ENCODE data around the gene MAML3. TPM values are rescaled to one million over a fixed set of nuclear protein-coding genes. Genes with fewer than 3 reads are reported as not detected.

Gene MAML3
- total RNA-seq, 1 experiment from 2014 or later: 0.89 TPM

DNA sequence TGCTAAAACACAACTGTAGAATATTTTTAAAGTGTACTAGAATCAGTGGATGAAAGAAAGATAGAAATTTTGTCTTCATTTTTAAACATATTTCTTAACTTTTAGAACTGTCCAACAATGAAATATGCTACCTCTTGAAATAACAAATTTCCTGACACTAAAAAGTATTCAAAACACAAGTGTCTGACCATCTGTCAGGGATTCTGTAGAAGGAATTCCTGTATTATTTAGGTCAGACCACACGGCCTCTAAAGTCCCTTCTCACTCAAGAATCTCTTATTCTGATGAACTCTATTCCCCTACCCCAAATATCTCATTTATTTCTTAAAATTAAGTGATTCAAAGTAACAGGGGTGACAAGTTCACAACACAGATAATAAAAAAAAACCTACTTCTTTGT lies 99.1 kb downstream of the MAML3 start:
- Mint-ChIP-seq H3K36me3 (ENCODE audit: insufficient read depth, unreplicated experiment) (no peaks in the 10 kb centered on the region), H3K4me3 (ENCODE audit: unreplicated experiment) (no peak overlapping the region), H3K4me1 (ENCODE audit: insufficient read depth, unreplicated experiment) (no peaks in the 10 kb centered on the region), H3K27me3 (ENCODE audit: insufficient read depth, unreplicated experiment) (no peaks in the 10 kb centered on the region), H3K9me3 (ENCODE audit: unreplicated experiment) (no peaks in the 10 kb centered on the region), H3K27ac (ENCODE audit: low read depth, unreplicated experiment) (no peak overlapping the region)
- TF ChIP-seq CTCF (IDR thresholded peaks at IDR 0.05; ENCODE audit: unreplicated experiment): no peak
- intact Hi-C loops (cut with micrococcal nuclease): loop anchor here (5.0 kb wide), 3 partner anchors 313 to 453 kb away; no protein-coding TSS in a partner anchor
- BruUV-seq (replicated peaks): no TSS peak
- CTCF ChIA-PET: interaction anchor here (0.6 to 1.0 kb wide), 3 partner anchors 21 to 448 kb away, joined by 3 to 7 read pairs (median 3); no protein-coding TSS in a partner anchor
- POLR2A ChIA-PET: no interaction called here
- DNase-seq (ENCODE audit: unreplicated experiment): no peak

GRCh38 chr4:140053185-140053584 lies 100.8 kb downstream of the MAML3 start:
- Mint-ChIP-seq H3K27me3 (ENCODE audit: insufficient read depth, unreplicated experiment) (no peaks in the 10 kb centered on the region), H3K4me1 (ENCODE audit: insufficient read depth, unreplicated experiment) (peaks cover 13% of the 10 kb centered on the region), H3K9me3 (ENCODE audit: unreplicated experiment) (no peaks in the 10 kb centered on the region), H3K4me3 (ENCODE audit: unreplicated experiment) (no peak overlapping the region), H3K27ac (ENCODE audit: low read depth, unreplicated experiment) (no peak overlapping the region), H3K36me3 (ENCODE audit: insufficient read depth, unreplicated experiment) (no peaks in the 10 kb centered on the region)
- POLR2A ChIA-PET: interaction anchor here (0.6 kb wide), 1 partner anchor 137 kb away, joined by 3 read pairs; no protein-coding TSS in a partner anchor
- BruUV-seq (replicated peaks): no TSS peak
- TF ChIP-seq CTCF (IDR thresholded peaks at IDR 0.05; ENCODE audit: unreplicated experiment): no peak
- intact Hi-C loops (cut with micrococcal nuclease): loop anchor here (5.0 kb wide), 3 partner anchors 311 to 451 kb away; no protein-coding TSS in a partner anchor
- no peak for DNase-seq (ENCODE audit: unreplicated experiment)
- CTCF ChIA-PET: interaction anchor here (0.7 to 2.0 kb wide), 7 partner anchors 39 to 317 kb away, joined by 3 to 15 read pairs (median 3); no protein-coding TSS in a partner anchor

- ChIA-PET POLR2A (interaction anchor here (0.8 to 1.8 kb wide), 4 partner anchors 41 to 202 kb away, joined by 3 to 4 read pairs (median 4); no protein-coding TSS in a partner anchor), CTCF (interaction anchor here (0.6 to 2.0 kb wide), 18 partner anchors 8 to 556 kb away, joined by 3 to 15 read pairs (median 4); no protein-coding TSS in a partner anchor)
- BruUV-seq (replicated peaks): no TSS peak
- H3K27me3 Mint-ChIP-seq (ENCODE audit: insufficient read depth, unreplicated experiment): no peaks in the 10 kb centered on the region
- H3K4me1 Mint-ChIP-seq (ENCODE audit: insufficient read depth, unreplicated experiment): peaks cover 13% of the 10 kb centered on the region
- H3K36me3 Mint-ChIP-seq (ENCODE audit: insufficient read depth, unreplicated experiment): no peaks in the 10 kb centered on the region
- H3K4me3 Mint-ChIP-seq (ENCODE audit: unreplicated experiment): no peak overlapping the region
- peak; percentile 47 for DNase-seq (ENCODE audit: unreplicated experiment)
- peak; percentile 57 for TF ChIP-seq CTCF (IDR thresholded peaks at IDR 0.05; ENCODE audit: unreplicated experiment)
- intact Hi-C loops (cut with micrococcal nuclease): loop anchor here (1.0 to 5.0 kb wide), 6 partner anchors 101 to 450 kb away; no protein-coding TSS in a partner anchor
- no peak overlapping the region for H3K27ac Mint-ChIP-seq (ENCODE audit: low read depth, unreplicated experiment)
- no peaks in the 10 kb centered on the region for H3K9me3 Mint-ChIP-seq (ENCODE audit: unreplicated experiment)
Measured at GRCh38 chr4:140052050-140052449, 101.9 kb downstream of the MAML3 start.

DNA sequence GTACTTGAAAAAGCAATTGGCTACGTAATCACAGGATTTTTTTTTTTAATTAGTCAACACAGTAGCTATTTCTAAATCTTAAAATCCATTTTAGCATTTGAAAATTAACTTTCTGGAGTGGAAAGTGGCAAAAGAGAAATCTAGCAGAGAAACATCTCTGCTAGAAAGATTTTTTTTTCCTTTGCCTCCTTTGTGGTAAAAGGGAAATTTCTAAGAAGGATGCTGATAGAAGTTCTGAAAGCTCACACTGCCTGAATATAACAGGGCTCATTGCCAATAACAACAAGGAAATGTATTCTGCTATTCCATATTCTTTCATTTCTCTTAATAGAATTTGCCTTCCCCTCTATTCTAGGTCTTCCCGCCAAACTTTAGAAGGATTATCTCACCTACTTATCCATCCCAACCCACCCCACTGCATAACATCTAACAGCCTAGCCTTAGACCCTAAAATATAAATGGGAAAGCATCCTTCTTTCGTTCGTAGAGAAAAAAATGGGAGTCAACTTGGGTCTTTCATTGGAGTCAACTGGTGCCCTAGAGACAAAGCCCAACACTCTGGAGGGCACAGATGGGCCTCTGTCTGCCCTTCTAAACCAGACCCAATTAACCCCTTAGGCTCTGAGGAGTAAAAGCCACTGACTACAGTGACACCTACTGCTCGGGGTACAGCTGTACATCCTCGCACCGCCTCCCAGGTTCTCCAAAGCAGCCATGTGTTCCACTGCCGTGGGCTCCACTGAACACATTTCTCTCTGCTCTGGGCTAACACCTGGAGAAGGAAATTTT lies 103.9 kb downstream of the MAML3 start:
- Mint-ChIP-seq H3K9me3 (ENCODE audit: unreplicated experiment) (no peaks in the 10 kb centered on the region), H3K36me3 (ENCODE audit: insufficient read depth, unreplicated experiment) (no peaks in the 10 kb centered on the region), H3K4me1 (ENCODE audit: insufficient read depth, unreplicated experiment) (peaks cover 13% of the 10 kb centered on the region), H3K27ac (ENCODE audit: low read depth, unreplicated experiment) (no peak overlapping the region), H3K27me3 (ENCODE audit: insufficient read depth, unreplicated experiment) (no peaks in the 10 kb centered on the region), H3K4me3 (ENCODE audit: unreplicated experiment) (no peak overlapping the region)
- peak; percentile 42 for TF ChIP-seq CTCF (IDR thresholded peaks at IDR 0.05; ENCODE audit: unreplicated experiment)
- POLR2A ChIA-PET: interaction anchor here (0.5 to 1.7 kb wide), 4 partner anchors 9 to 310 kb away, joined by 4 to 5 read pairs (median 4); no protein-coding TSS in a partner anchor
- BruUV-seq (replicated peaks): no TSS peak
- DNase-seq (ENCODE audit: unreplicated experiment): peak; percentile 31
- intact Hi-C loops (cut with micrococcal nuclease): loop anchor here (5.0 kb wide), 3 partner anchors 308 to 448 kb away; no protein-coding TSS in a partner anchor
- CTCF ChIA-PET: interaction anchor here (0.6 to 2.2 kb wide), 16 partner anchors 10 to 738 kb away, joined by 3 to 7 read pairs (median 4); no protein-coding TSS in a partner anchor
